MM.1S (cell line): ENCODE measurements around the gene ADSS2.

Experiments
- DNase-seq: peaks from one replicate; pipeline ENCODE4 v3.0.0-alpha.2; 2015
- H2AFZ ChIP-seq: fragments of 300-600 bp; sonication (generic); 2 replicates; pipeline ENCODE4 v1.6.0; 2016; ENCODE audit warnings: antibody characterized with exemption, low read length
- H3F3A ChIP-seq: fragments of 300-600 bp; sonication (generic); 2 replicates; pipeline ENCODE4 v1.6.1; 2016; ENCODE audit warnings: mild to moderate bottlenecking, antibody characterized with exemption, low read length, moderate library complexity, mixed read lengths; ENCODE audit not compliant: insufficient read depth
- H3K27ac ChIP-seq: fragments of 300-600 bp; sonication (generic); 2 replicates; pipeline ENCODE4 v1.5.1; 2016; ENCODE audit warnings: mild to moderate bottlenecking, low read length
- H3K27me3 ChIP-seq: fragments of 300-600 bp; sonication (generic); replicated peaks from 2 replicates; pipeline ENCODE4 v1.6.0; 2016; ENCODE audit warnings: low read length; ENCODE audit not compliant: insufficient read depth
- H3K36me3 ChIP-seq: fragments of 300-600 bp; sonication (generic); replicated peaks from 2 replicates; pipeline ENCODE4 v1.6.1; 2016; ENCODE audit warnings: mild to moderate bottlenecking, low read length, mixed read lengths; ENCODE audit not compliant: insufficient read depth
- H3K4me1 ChIP-seq: fragments of 300-600 bp; sonication (generic); 2 replicates; pipeline ENCODE4 v1.6.1; 2016; ENCODE audit warnings: low read length, mixed read lengths
- H3K4me2 ChIP-seq: fragments of 300-600 bp; sonication (generic); 2 replicates; pipeline ENCODE4 v1.6.0; 2016; ENCODE audit warnings: low read depth, low read length
- H3K4me3 ChIP-seq: fragments of 300-600 bp; sonication (generic); 2 replicates; pipeline ENCODE4 v1.5.1; 2016; ENCODE audit warnings: low read length, mixed read lengths
- H3K79me2 ChIP-seq: fragments of 300-600 bp; sonication (generic); 2 replicates; pipeline ENCODE4 v1.6.1; 2016; ENCODE audit warnings: mixed run types, low read length, mixed read lengths
- H3K9ac ChIP-seq: fragments of 300-600 bp; sonication (generic); 2 replicates; pipeline ENCODE4 v1.6.1; 2016; ENCODE audit warnings: low read length, mixed read lengths
- H3K9me2 ChIP-seq: fragments of 300-600 bp; sonication (generic); replicated peaks from 2 replicates; pipeline ENCODE4 v1.6.1; 2016; ENCODE audit warnings: mild to moderate bottlenecking, low read length, mixed read lengths; ENCODE audit not compliant: insufficient read depth
- H3K9me3 ChIP-seq: fragments of 300-600 bp; sonication (generic); replicated peaks from 2 replicates; pipeline ENCODE4 v1.6.1; 2016; ENCODE audit warnings: mild to moderate bottlenecking, low read length, mixed read lengths; ENCODE audit not compliant: insufficient read depth
- H4K20me1 ChIP-seq: fragments of 300-600 bp; sonication (generic); 2 replicates; pipeline ENCODE4 v1.6.1; 2016; ENCODE audit warnings: mild to moderate bottlenecking, low read length, moderate library complexity, mixed read lengths; ENCODE audit not compliant: insufficient read depth
- CTCF ChIP-seq: fragments of 300-600 bp; sonication (generic); IDR thresholded peaks from 2 replicates; pipeline ENCODE4 v1.5.1; 2016; ENCODE audit warnings: antibody characterized with exemption, low read length, mixed read lengths
- EZH2 ChIP-seq: fragments of 300-600 bp; sonication (generic); optimal IDR thresholded peaks from 2 replicates; pipeline ENCODE3; 2017; ENCODE audit warnings: low read depth, mild to moderate bottlenecking, antibody characterized with exemption, low read length, mixed read lengths
- EZH2phosphoT487 ChIP-seq: fragments of 300-600 bp; sonication (generic); IDR thresholded peaks from 2 replicates; pipeline ENCODE4 v1.6.1; 2018; ENCODE audit warnings: antibody characterized with exemption, low read length

The ADSS2 gene

GRCh38 chr1:244409701-244410100 is 42.0 kb downstream of the ADSS2 start:
- no peaks in the 10 kb centered on the region for H3K9me3 ChIP-seq
- H2AFZ ChIP-seq: no peak overlapping the region
- no peaks in the 10 kb centered on the region for H3K9me2 ChIP-seq
- no peaks in the 10 kb centered on the region; the same call in 1 of the 2 replicates for H3K36me3 ChIP-seq
- H4K20me1 ChIP-seq: no peaks in the 10 kb centered on the region
- H3K4me2 ChIP-seq: peak overlapping the region; percentile 37
- no peaks in the 10 kb centered on the region for H3K27me3 ChIP-seq
- DNase-seq: no peak
- H3K27ac ChIP-seq: peak overlapping the region; percentile 4; the same call in 1 of the 2 replicates
- H3K4me3 ChIP-seq: no peak overlapping the region
- H3K4me1 ChIP-seq: peaks cover 41% of the 10 kb centered on the region
- no peak overlapping the region for H3K9ac ChIP-seq
- H3K79me2 ChIP-seq: no peaks in the 10 kb centered on the region
- peaks cover 42% of the 10 kb centered on the region for H3F3A ChIP-seq
- TF ChIP-seq EZH2phosphoT487 (no peak), CTCF (no peak), EZH2 (no peak)

- Histone ChIP-seq H3K36me3 (0 out of 2 replicates have a peak, but pooled peaks cover under 1% of the 10 kb centered on the region), H3K9me3 (no peaks in the 10 kb centered on the region), H3K27me3 (no peaks in the 10 kb centered on the region), H3K4me1 (peaks cover 41% of the 10 kb centered on the region), H3K9ac (peak overlapping the region; percentile 30; the same call in 1 of the 2 replicates), H3K79me2 (no peaks in the 10 kb centered on the region), H4K20me1 (no peaks in the 10 kb centered on the region), H3F3A (peaks cover 42% of the 10 kb centered on the region), H3K4me2 (peak overlapping the region; percentile 77), H3K9me2 (no peaks in the 10 kb centered on the region), H3K27ac (peak overlapping the region; percentile 77), H3K4me3 (peak overlapping the region; percentile 28), H2AFZ (0 out of 2 replicates have a peak overlapping the region, but pooled peaks have one; percentile 1)
- DNase-seq: peak; percentile 92
- TF ChIP-seq EZH2phosphoT487 (no peak), CTCF (no peak), EZH2 (no peak)
Measured at GRCh38 chr1:244406337-244406736, 45.4 kb downstream of the ADSS2 start.

- Histone ChIP-seq H2AFZ (no peak overlapping the region), H4K20me1 (no peaks in the 10 kb centered on the region), H3K27ac (peak overlapping the region; percentile 77; the same call in 1 of the 2 replicates), H3K4me1 (peaks cover 41% of the 10 kb centered on the region), H3K9ac (no peak overlapping the region), H3K9me2 (no peaks in the 10 kb centered on the region), H3K4me3 (0 out of 2 replicates have a peak overlapping the region, but pooled peaks have one; percentile 28), H3K9me3 (no peaks in the 10 kb centered on the region), H3F3A (peaks cover 42% of the 10 kb centered on the region), H3K36me3 (0 out of 2 replicates have a peak, but pooled peaks cover 3% of the 10 kb centered on the region), H3K27me3 (no peaks in the 10 kb centered on the region), H3K79me2 (no peaks in the 10 kb centered on the region), H3K4me2 (peak overlapping the region; percentile 77)
- no peak for DNase-seq
- TF ChIP-seq CTCF: no peak
- TF ChIP-seq EZH2: no peak
- no peak for TF ChIP-seq EZH2phosphoT487
Measured at GRCh38 chr1:244405856-244406255, 45.9 kb downstream of the ADSS2 start.
